GM20000 (cell line): Measurements from ENCODE around the gene MCM7.

ENCODE experiments used
- DNase-seq: peaks from one replicate; pipeline ENCODE4 v3.0.0; 2012; ENCODE audit warnings: low spot score
- TF ChIP-seq, protein P1 (sequence below): IDR thresholded peaks from 2 replicates; pipeline ENCODE4 v1.5.1; 2012; ENCODE audit warnings: mild to moderate bottlenecking, control low read depth; ENCODE audit errors: extremely low read depth, missing control alignments

Gene MCM7

DNA sequence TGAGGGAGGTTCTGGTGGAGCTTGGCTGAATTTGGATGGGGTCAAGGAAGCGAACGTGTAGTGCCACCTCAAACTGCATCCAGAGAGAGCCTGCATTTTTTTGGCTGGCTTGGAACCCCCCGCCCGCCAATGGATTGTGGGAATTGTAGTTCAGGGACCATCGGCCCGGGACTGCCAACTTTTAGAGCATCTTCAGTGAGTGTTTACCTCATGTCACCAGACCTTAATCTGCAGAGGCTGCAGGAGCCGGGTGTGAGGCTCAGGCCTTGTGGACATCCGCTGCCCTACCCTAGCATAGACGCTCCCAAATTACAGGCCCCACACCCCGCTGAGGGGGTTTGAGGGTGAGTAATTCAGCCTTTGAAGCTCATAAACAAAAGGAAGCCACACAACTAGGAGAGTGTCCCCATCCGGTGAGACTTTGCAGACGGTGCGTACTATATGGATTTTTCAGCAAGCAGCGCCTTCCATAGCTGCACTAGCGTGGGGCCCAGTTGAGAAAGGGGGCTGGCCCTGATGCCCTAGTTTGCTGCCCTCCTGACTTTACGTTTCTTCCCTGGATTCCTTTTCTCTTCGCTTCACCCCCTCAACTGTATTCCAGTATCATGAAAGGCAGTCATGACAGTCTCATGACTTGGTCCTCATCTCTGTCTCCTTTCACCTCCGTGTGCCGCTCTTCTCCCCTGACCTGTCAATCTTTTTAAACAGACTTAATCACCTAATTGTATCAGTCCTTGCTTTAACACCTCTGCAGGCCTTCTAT, 19.0 kb upstream of the MCM7 start:
- TF ChIP-seq, protein P1, sequence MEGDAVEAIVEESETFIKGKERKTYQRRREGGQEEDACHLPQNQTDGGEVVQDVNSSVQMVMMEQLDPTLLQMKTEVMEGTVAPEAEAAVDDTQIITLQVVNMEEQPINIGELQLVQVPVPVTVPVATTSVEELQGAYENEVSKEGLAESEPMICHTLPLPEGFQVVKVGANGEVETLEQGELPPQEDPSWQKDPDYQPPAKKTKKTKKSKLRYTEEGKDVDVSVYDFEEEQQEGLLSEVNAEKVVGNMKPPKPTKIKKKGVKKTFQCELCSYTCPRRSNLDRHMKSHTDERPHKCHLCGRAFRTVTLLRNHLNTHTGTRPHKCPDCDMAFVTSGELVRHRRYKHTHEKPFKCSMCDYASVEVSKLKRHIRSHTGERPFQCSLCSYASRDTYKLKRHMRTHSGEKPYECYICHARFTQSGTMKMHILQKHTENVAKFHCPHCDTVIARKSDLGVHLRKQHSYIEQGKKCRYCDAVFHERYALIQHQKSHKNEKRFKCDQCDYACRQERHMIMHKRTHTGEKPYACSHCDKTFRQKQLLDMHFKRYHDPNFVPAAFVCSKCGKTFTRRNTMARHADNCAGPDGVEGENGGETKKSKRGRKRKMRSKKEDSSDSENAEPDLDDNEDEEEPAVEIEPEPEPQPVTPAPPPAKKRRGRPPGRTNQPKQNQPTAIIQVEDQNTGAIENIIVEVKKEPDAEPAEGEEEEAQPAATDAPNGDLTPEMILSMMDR = no peak
- no peak for DNase-seq

DNA sequence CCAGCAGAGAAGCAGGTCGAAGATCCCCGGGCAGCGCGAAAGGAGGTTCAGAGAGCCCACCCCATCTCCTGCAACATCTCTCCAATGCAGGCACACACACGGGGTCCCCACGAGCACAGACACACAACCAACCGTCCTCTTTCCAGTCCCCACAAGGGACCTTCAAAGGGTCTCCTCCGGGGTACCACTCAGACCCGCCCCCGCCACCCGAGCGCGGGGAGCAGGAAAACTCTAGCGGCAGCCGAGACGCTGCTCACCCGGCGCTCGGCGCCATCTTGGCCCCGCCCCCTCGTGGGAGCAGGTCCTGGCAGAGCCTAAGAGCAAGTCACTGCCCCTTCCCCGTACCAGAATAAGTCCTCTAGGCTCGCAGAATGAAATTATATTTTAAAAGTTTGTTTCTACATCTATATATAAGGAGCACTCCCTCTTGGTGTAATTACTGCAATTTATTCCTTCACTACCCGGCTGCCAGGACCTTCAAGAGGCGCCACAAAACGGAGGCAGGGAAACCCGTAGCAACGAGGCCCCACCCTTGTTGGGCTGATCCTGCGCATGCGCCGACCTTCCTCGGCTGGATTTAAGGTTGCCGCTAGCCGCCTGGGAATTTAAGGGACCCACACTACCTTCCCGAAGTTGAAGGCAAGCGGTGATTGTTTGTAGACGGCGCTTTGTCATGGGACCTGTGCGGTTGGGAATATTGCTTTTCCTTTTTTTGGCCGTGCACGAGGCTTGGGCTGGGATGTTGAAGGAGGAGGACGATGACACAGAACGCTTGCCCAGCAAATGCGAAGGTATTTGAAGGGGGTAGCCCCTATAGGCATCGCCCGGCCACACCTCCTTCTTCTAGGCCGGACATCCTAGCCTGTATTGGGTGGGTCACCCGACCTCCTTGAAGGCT, 18.1 kb upstream of the MCM7 start, which contains the start of the genes CNPY4 and TAF6:
TSS of gene CNPY4 (plus strand) at position 563 of the 898 bp plus-strand sequence. CDS start at position 674, 111 bp downstream.
TSS of gene TAF6 (minus strand) at position 287 of the 898 bp plus-strand sequence. CDS start 5,149 bp downstream, outside the sequence.
- TF ChIP-seq, protein P1 = no peak
- peak; percentile 98 for DNase-seq

DNA sequence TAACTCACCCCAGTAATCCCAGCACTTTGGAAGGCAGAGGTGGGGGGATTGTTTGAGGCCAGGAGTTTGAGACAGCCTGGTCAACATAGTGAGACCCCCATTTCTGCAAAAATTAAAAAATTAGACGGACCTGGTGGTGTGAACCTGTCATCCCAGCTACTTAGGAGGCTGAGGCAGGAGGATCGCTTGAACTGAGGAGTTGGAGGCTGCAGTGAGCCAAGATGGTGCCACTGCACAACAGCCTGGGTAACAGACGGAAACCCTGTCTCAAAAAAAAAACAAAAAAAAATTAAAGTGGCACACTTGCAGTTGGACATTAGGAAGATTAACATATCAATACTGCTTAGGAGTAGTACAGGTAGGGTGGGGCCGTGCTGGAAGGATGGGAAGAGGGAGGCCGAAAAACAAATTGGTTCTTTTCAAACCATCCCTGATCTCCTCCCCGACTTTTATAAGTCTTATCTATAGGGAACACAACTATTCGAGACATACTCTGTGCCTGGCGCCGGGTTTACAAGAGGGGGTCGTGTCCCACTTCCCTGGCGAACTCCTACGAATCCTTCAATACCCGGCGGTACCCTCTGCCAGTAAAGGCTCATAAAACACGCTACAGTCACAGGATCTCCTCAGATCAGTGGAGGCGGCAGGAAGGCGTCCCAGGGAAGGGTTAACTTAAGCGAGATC, 17.3 kb upstream of the MCM7 start:
- DNase-seq = no peak
- TF ChIP-seq, protein P1 = no peak

DNA sequence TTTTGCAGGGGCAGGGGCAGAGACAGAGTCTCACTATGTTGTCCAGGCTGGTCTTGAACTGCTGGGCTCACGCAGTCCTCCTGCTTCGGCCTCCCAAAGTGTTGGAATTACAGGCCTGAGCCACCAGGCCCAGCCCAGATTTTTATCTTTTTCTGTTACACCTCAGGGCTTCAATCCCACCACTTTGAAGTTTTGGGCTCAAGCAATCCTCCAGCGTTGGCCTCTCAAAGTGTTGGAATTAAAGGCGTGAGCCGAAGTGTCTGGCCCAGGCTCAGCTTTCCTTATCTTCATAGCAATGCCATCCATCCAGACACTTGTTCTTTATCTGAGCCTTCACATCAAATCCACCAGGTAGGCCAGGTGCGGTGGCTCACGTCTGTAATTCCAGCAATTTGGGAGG, 13.8 kb upstream of the MCM7 start:
- TF ChIP-seq, protein P1 = no peak
- no peak for DNase-seq

DNA sequence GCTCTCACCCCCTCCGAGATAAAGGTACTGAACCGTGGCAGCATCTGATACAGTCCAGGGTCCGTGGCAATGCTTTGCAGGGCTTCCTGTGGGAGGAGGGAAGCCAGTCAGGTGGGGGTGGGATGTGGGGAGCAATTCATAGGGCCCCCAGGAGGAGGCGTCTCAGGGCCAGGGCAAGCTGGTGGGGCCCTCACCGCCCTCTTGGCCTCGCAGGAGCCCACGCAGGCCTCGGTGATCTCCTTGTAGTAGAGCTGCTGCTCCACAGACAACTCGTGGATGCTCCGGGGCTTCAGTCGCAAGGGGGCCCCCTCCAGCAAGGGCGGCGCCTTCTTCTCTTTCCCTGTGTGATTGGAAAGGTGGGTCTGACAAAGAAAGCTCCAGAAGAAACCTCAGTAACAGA, 10.7 kb upstream of the MCM7 start:
- no peak for DNase-seq
- TF ChIP-seq, protein P1 = no peak

DNA sequence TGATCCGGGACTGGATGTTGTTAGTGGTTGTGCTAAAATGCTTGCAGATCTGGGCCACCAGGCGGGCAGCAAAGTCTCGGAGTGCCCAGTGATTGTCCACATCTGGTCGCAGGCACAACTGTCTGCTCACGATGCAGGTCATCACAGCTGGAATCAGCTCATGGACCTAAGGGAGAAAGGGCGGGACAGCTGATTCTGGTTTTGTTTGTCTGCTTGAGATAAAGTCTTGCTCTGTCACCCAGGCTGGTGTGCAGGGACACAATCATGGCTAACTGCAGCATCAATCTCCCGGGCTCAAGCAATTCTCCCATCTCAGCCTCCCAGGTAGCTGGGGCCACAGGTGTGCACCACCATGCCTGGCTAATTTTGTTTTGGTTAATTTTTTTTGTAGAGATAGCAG, 10.0 kb upstream of the MCM7 start:
- no peak for DNase-seq
- TF ChIP-seq, protein P1 = no peak
